Mesendoderm (in vitro differentiated cells): ENCODE data around the gene KIF4B.
"Not testable (repeated sequence)": the region's sequence is repeated elsewhere in the genome, so short reads cannot be mapped to it uniquely, and the experiment has no call there.

Source experiments
- DNase-seq: peaks from one replicate; pipeline ENCODE4 v3.0.0; 2013
- H2AK5ac ChIP-seq: 2 replicates; pipeline ENCODE4 v1.6.1; 2013; ENCODE audit warnings: low read length, inconsistent platforms
- H2BK120ac ChIP-seq: 2 replicates; pipeline ENCODE4 v1.6.1; 2013; ENCODE audit warnings: low read depth, mild to moderate bottlenecking, low read length, moderate library complexity, mixed read lengths
- H2BK15ac ChIP-seq: replicated peaks from 2 replicates; pipeline ENCODE4 v1.6.1; 2013; ENCODE audit warnings: low read depth, mild to moderate bottlenecking, moderate library complexity
- H2BK5ac ChIP-seq: 2 replicates; pipeline ENCODE4 v1.6.1; 2013; ENCODE audit warnings: low read length, inconsistent platforms
- H3K18ac ChIP-seq: 2 replicates; pipeline ENCODE4 v1.6.1; 2013; ENCODE audit warnings: mild to moderate bottlenecking, low read length, mixed read lengths
- H3K23ac ChIP-seq: one replicate; pipeline ENCODE4 v1.6.1; 2013; ENCODE audit warnings: low read length
- H3K27ac ChIP-seq: 2 replicates; pipeline ENCODE4 v1.5.1; 2013; ENCODE audit warnings: low read depth, mild to moderate bottlenecking, inconsistent platforms, low read length, moderate library complexity
- H3K27me3 ChIP-seq: 2 replicates; pipeline ENCODE4 v1.6.1; 2013; ENCODE audit warnings: low read length, control low read depth, mild to moderate bottlenecking, inconsistent platforms; ENCODE audit not compliant: insufficient read depth, poor library complexity
- H3K36me3 ChIP-seq: 2 replicates; pipeline ENCODE4 v1.6.1; 2013; ENCODE audit warnings: low read length, inconsistent platforms; ENCODE audit not compliant: control insufficient read depth, insufficient read depth
- H3K4ac ChIP-seq: one replicate; pipeline ENCODE4 v1.6.1; 2013; ENCODE audit warnings: low read depth, mild to moderate bottlenecking, low read length, moderate library complexity
- H3K4me1 ChIP-seq: 2 replicates; pipeline ENCODE4 v1.6.1; 2013; ENCODE audit warnings: low read depth, low read length, inconsistent platforms; ENCODE audit not compliant: control insufficient read depth
- H3K4me2 ChIP-seq: 2 replicates; pipeline ENCODE4 v1.6.1; 2013; ENCODE audit warnings: low read length
- H3K4me3 ChIP-seq: 2 replicates; pipeline ENCODE4 v1.5.1; 2013; ENCODE audit warnings: mild to moderate bottlenecking, low read length
- H3K56ac ChIP-seq: one replicate; pipeline ENCODE4 v1.6.1; 2013; ENCODE audit warnings: low read length
- H3K79me1 ChIP-seq: 2 replicates; pipeline ENCODE4 v1.6.1; 2013; ENCODE audit warnings: low read length, inconsistent platforms
- H3K79me2 ChIP-seq: 2 replicates; pipeline ENCODE4 v1.6.1; 2013; ENCODE audit warnings: mild to moderate bottlenecking, low read length; ENCODE audit not compliant: control insufficient read depth, insufficient read depth
- H3K9ac ChIP-seq: 2 replicates; pipeline ENCODE4 v1.6.1; 2013; ENCODE audit warnings: low read length, inconsistent platforms
- H4K5ac ChIP-seq: one replicate; pipeline ENCODE4 v1.6.1; 2013; ENCODE audit warnings: low read length
- H4K8ac ChIP-seq: one replicate; pipeline ENCODE4 v1.6.1; 2013; ENCODE audit warnings: low read depth, mild to moderate bottlenecking, control low read depth, low read length, moderate library complexity
- WGBS: extraction: QIAGEN DNeasy Blood & Tissue Kit; methylation state at CpG from one replicate; pipeline ENCODE4 v1.1.7; 2013; ENCODE audit warnings: low lambda C conversion rate, missing lambda C conversion rate; ENCODE audit not compliant: insufficient coverage; ENCODE audit errors: extremely low coverage; 5-methylcytosine and 5-hydroxymethylcytosine counted together

Gene KIF4B

GRCh38 chr5:154999865-155000264, 13.7 kb upstream of the KIF4B start:
- no peak overlapping the region for H4K8ac ChIP-seq
- H3K27me3 ChIP-seq, result no peaks in the 10 kb centered on the region
- H3K23ac ChIP-seq, result no peak overlapping the region
- H4K5ac ChIP-seq, result no peak overlapping the region
- H3K4me2 ChIP-seq, result no peak overlapping the region
- H3K36me3 ChIP-seq, result no peaks in the 10 kb centered on the region
- no peaks in the 10 kb centered on the region for H3K4me1 ChIP-seq
- H3K4ac ChIP-seq, result no peak overlapping the region
- H3K79me2 ChIP-seq, result no peaks in the 10 kb centered on the region
- H3K56ac ChIP-seq, result no peak overlapping the region
- H3K9ac ChIP-seq, result no peak overlapping the region
- H3K18ac ChIP-seq, result no peak overlapping the region
- H3K4me3 ChIP-seq, result no peak overlapping the region
- no peak for DNase-seq
- no peaks in the 10 kb centered on the region for H3K79me1 ChIP-seq
- H2AK5ac ChIP-seq, result no peak overlapping the region
- WGBS, result no CpG with 5 or more reads among the region's 5 CpGs
- H2BK5ac ChIP-seq, result no peak overlapping the region
- H2BK120ac ChIP-seq, result no peak overlapping the region
- H2BK15ac ChIP-seq, result no peak overlapping the region
- no peak overlapping the region for H3K27ac ChIP-seq

GRCh38 chr5:155001523-155001922, 12.0 kb upstream of the KIF4B start:
- Histone ChIP-seq H3K27ac (no peak overlapping the region), H3K18ac (no peak overlapping the region), H2AK5ac (no peak overlapping the region), H3K23ac (no peak overlapping the region), H3K4me1 (no peaks in the 10 kb centered on the region), H2BK120ac (no peak overlapping the region), H4K8ac (no peak overlapping the region), H2BK15ac (no peak overlapping the region), H3K79me2 (no peaks in the 10 kb centered on the region), H3K79me1 (no peaks in the 10 kb centered on the region), H4K5ac (no peak overlapping the region), H3K4me3 (no peak overlapping the region), H3K27me3 (no peaks in the 10 kb centered on the region), H3K36me3 (no peaks in the 10 kb centered on the region), H2BK5ac (no peak overlapping the region), H3K9ac (no peak overlapping the region), H3K56ac (no peak overlapping the region), H3K4ac (no peak overlapping the region), H3K4me2 (no peak overlapping the region)
- WGBS, result no CpG with 5 or more reads among the region's 4 CpGs
- no peak for DNase-seq

- not testable (repeated sequence) for H2BK5ac ChIP-seq, H3K36me3 ChIP-seq, H3K79me1 ChIP-seq, DNase-seq, H3K56ac ChIP-seq, H3K27ac ChIP-seq, H2BK120ac ChIP-seq, H3K79me2 ChIP-seq, H2AK5ac ChIP-seq, H3K4me2 ChIP-seq, H3K4me1 ChIP-seq, H3K18ac ChIP-seq, H4K5ac ChIP-seq, H3K9ac ChIP-seq, H3K27me3 ChIP-seq, H4K8ac ChIP-seq, H3K4me3 ChIP-seq, H3K23ac ChIP-seq, H3K4ac ChIP-seq, H2BK15ac ChIP-seq
- no CpG with 5 or more reads among the region's 4 CpGs for WGBS
These were observed 10.8 kb upstream of the KIF4B start for GRCh38 chr5:155002722-155003121.

GRCh38 chr5:155004138-155004744, 9.3 kb upstream of the KIF4B start:
- no peak overlapping the region for H2BK15ac ChIP-seq
- H3K79me1 ChIP-seq, result no peaks in the 10 kb centered on the region
- no peak overlapping the region for H2BK5ac ChIP-seq
- no peak overlapping the region for H3K23ac ChIP-seq
- no peak overlapping the region for H3K56ac ChIP-seq
- H4K5ac ChIP-seq, result no peak overlapping the region
- H3K4me2 ChIP-seq, result no peak overlapping the region
- no peak overlapping the region for H3K9ac ChIP-seq
- no peak overlapping the region for H3K4me3 ChIP-seq
- no peaks in the 10 kb centered on the region for H3K4me1 ChIP-seq
- H2BK120ac ChIP-seq, result no peak overlapping the region
- WGBS, result no CpG with 5 or more reads among the region's 11 CpGs
- H3K79me2 ChIP-seq, result no peaks in the 10 kb centered on the region
- no peaks in the 10 kb centered on the region for H3K27me3 ChIP-seq
- no peak overlapping the region for H3K4ac ChIP-seq
- DNase-seq, result peak; percentile 62
- H3K36me3 ChIP-seq, result no peaks in the 10 kb centered on the region
- no peak overlapping the region for H3K18ac ChIP-seq
- H3K27ac ChIP-seq, result no peak overlapping the region
- H4K8ac ChIP-seq, result no peak overlapping the region
- H2AK5ac ChIP-seq, result no peak overlapping the region

- H3K4me1 ChIP-seq, H2BK15ac ChIP-seq, H3K56ac ChIP-seq, H2BK120ac ChIP-seq, H4K8ac ChIP-seq, H3K36me3 ChIP-seq, H3K27me3 ChIP-seq, H3K79me1 ChIP-seq, H3K23ac ChIP-seq, H3K9ac ChIP-seq, DNase-seq, H4K5ac ChIP-seq, H3K4ac ChIP-seq, H3K4me2 ChIP-seq, H3K18ac ChIP-seq, H3K27ac ChIP-seq, H2BK5ac ChIP-seq, H3K4me3 ChIP-seq, H3K79me2 ChIP-seq, H2AK5ac ChIP-seq: not testable (repeated sequence)
- WGBS, result no CpG with 5 or more reads among the region's 1 CpG
These were observed 7.3 kb upstream of the KIF4B start for GRCh38 chr5:155006265-155006664.

- no peak overlapping the region for H3K4me2 ChIP-seq
- no peaks in the 10 kb centered on the region for H3K27me3 ChIP-seq
- no peak overlapping the region for H3K4me3 ChIP-seq
- H3K79me1 ChIP-seq, result no peaks in the 10 kb centered on the region
- no peak for DNase-seq
- H4K8ac ChIP-seq, result no peak overlapping the region
- no peak overlapping the region for H3K18ac ChIP-seq
- H3K56ac ChIP-seq, result no peak overlapping the region
- H3K36me3 ChIP-seq, result no peaks in the 10 kb centered on the region
- no peak overlapping the region for H3K9ac ChIP-seq
- H2BK15ac ChIP-seq, result no peak overlapping the region
- no peak overlapping the region for H2BK5ac ChIP-seq
- H3K79me2 ChIP-seq, result no peaks in the 10 kb centered on the region
- no peak overlapping the region for H2BK120ac ChIP-seq
- H3K4me1 ChIP-seq, result no peaks in the 10 kb centered on the region
- H3K27ac ChIP-seq, result no peak overlapping the region
- no peak overlapping the region for H2AK5ac ChIP-seq
- H3K23ac ChIP-seq, result no peak overlapping the region
- WGBS, result no CpG with 5 or more reads among the region's 3 CpGs
- no peak overlapping the region for H4K5ac ChIP-seq
- no peak overlapping the region for H3K4ac ChIP-seq
These were observed 4.9 kb upstream of the KIF4B start for GRCh38 chr5:155008669-155009068.
